HG03095 (cell line): ENCODE data around the gene SSR1.
"Not testable (repeated sequence)": the region's sequence is repeated elsewhere in the genome, so short reads cannot be mapped to it uniquely, and the experiment has no call there.

Experiments used
- ATAC-seq: cut with Tn5 transposase; IDR thresholded peaks from one replicate; pipeline ENCODE4 v1.9.1; 2021; ENCODE audit warnings: moderate library complexity; ENCODE audit not compliant: unreplicated experiment

Gene SSR1

GRCh38 chr6:7312616-7313504, at the start of gene SSR1:
TSS of gene SSR1 (minus strand) at chr6:7313199. CDS start at chr6:7313120, 79 bp downstream.
- ATAC-seq = peak; percentile 96

- ATAC-seq = not testable (repeated sequence)
These were observed 38.9 kb upstream of the SSR1 start for GRCh38 chr6:7351916-7352315.

- not testable (repeated sequence) for ATAC-seq
These were observed 37.6 kb upstream of the SSR1 start for GRCh38 chr6:7350591-7350990.

- not testable (repeated sequence) for ATAC-seq
These were observed 34.6 kb upstream of the SSR1 start for GRCh38 chr6:7347551-7347997.

GRCh38 chr6:7344773-7345450, 31.9 kb upstream of the SSR1 start:
- not testable (repeated sequence) for ATAC-seq

- no peak for ATAC-seq
These were observed 30.8 kb upstream of the SSR1 start for GRCh38 chr6:7343546-7344475.

- ATAC-seq = no peak
These were observed 29.2 kb upstream of the SSR1 start for GRCh38 chr6:7341989-7342742.

- no peak for ATAC-seq
These were observed 28.3 kb upstream of the SSR1 start for GRCh38 chr6:7341271-7341670.

GRCh38 chr6:7339007-7339732, 26.2 kb upstream of the SSR1 start:
- ATAC-seq = not testable (repeated sequence)

- ATAC-seq = no peak
These were observed 25.0 kb upstream of the SSR1 start for GRCh38 chr6:7338031-7338430.

- ATAC-seq = no peak
These were observed 22.5 kb upstream of the SSR1 start for GRCh38 chr6:7335519-7335918.

GRCh38 chr6:7334685-7335084, 21.7 kb upstream of the SSR1 start:
- no peak for ATAC-seq

- no peak for ATAC-seq
These were observed 19.2 kb upstream of the SSR1 start for GRCh38 chr6:7332090-7332745.

- no peak for ATAC-seq
These were observed 18.5 kb upstream of the SSR1 start for GRCh38 chr6:7331452-7331851.

- no peak for ATAC-seq
These were observed 15.2 kb upstream of the SSR1 start for GRCh38 chr6:7328243-7328642.

- ATAC-seq = no peak
These were observed 12.8 kb upstream of the SSR1 start for GRCh38 chr6:7325750-7326149.

- ATAC-seq = peak; percentile 63
These were observed 11.5 kb upstream of the SSR1 start for GRCh38 chr6:7324520-7324919.

- no peak for ATAC-seq
These were observed 10.1 kb upstream of the SSR1 start for GRCh38 chr6:7323074-7323473.

GRCh38 chr6:7321866-7322265, 8.9 kb upstream of the SSR1 start:
- not testable (repeated sequence) for ATAC-seq
